HL-60 (cell line): ENCODE results near the gene SERPIND1.
"Not testable (repeated sequence)": the region's sequence is repeated elsewhere in the genome, so short reads cannot be mapped to it uniquely, and the experiment has no call there.

Experiments used
- CTCF ChIP-seq: IDR thresholded peaks from one replicate; pipeline ENCODE4 v1.5.1; 2011; ENCODE audit warnings: low read length, control low read depth, inconsistent platforms; ENCODE audit not compliant: insufficient read depth
- GABPA ChIP-seq: IDR thresholded peaks from 2 replicates; pipeline ENCODE4 v1.6.1; 2012; ENCODE audit warnings: low read depth
- REST ChIP-seq: IDR thresholded peaks from 2 replicates; pipeline ENCODE4 v1.6.1; 2012; ENCODE audit warnings: low read depth; ENCODE audit not compliant: insufficient replicate concordance

GRCh38 chr22:20732431-20732830 is 41.5 kb upstream of the SERPIND1 start:
- not testable (repeated sequence) for TF ChIP-seq CTCF, REST, GABPA
